Tibial artery (tissue), 4 donors: ENCODE results near the gene PDIA5.

Experiments
- DNase-seq, 2 donors: peaks; one replicate each; pipeline ENCODE4 v3.0.0-alpha.2; 2019
- H3K27ac ChIP-seq, 2 donors: fragments of 200-600 bp; sonication (generic) in 1 of 2; 1 replicate in 1 of 2; 2 replicates in 1 of 2; pipeline ENCODE4 v1.5.1; 2018 to 2019; ENCODE audit warnings: mild to moderate bottlenecking in 1 of 2
- H3K27me3 ChIP-seq, 2 donors: fragments of 200-600 bp; sonication (generic) in 1 of 2; one replicate each; pipeline versions ENCODE4 v1.5.1 to v1.6.0; 2016 to 2019
- H3K36me3 ChIP-seq, 3 donors: fragments of 200-600 bp; sonication (generic) in 2 of 3; one replicate each; pipeline ENCODE4 v1.5.1; 2016 to 2019; ENCODE audit warnings: mild to moderate bottlenecking in 2 of 3
- H3K4me1 ChIP-seq, 4 donors: fragments of 200-600 bp; sonication (generic) in 2 of 4; 1 replicate in 3 of 4; 2 replicates in 1 of 4; pipeline ENCODE4 v1.5.1; 2016 to 2019
- H3K4me3 ChIP-seq, 2 donors: fragments of 200-600 bp; sonication (generic) in 1 of 2; 1 replicate in 1 of 2; 2 replicates in 1 of 2; pipeline ENCODE4 v1.5.1; 2018 to 2019; ENCODE audit warnings: mild to moderate bottlenecking in 2 of 2
- H3K9me3 ChIP-seq, 3 donors: fragments of 200-600 bp; sonication (generic) in 1 of 3; one replicate each; pipeline ENCODE4 v1.5.1; 2016 to 2019
- intact Hi-C: fragments of 100-400 bp; cut with DNase I; formaldehyde crosslinking; loops from one replicate; pipeline ENCODE4 v1.15.0; 2023; ENCODE audit warnings: low total_unique reads
- TF ChIP-seq, protein P1 (sequence below), 2 experiments: fragments of 200-600 bp in 1 of 2; fragments of 450-650 bp in 1 of 2; IDR thresholded peaks; one replicate each; pipeline ENCODE4 v1.5.1; 2017 to 2019; ENCODE audit warnings: antibody characterized with exemption in 2 of 2, mild to moderate bottlenecking in 1 of 2, moderate library complexity in 1 of 2

The PDIA5 gene

DNA sequence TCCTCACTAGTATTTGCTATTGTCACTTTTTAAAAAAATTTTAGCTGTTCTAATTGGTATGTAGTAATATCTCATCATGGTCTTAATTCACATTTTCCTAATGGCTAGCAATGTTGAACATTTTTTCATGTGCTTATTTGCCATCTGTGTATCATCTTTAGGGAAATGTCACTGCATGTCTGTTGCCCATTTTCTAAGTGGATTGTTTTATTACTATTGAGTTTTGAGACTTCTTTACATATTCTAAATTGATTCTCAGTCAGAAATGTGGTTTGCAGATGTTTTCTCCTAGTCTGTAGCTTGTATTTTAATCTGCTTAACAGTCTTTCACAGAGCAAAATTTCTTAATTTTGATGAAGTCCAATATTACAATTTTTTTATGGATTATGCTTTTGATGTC is 101.3 kb downstream of the PDIA5 start:
- no peak for DNase-seq
- no peaks in the 10 kb centered on the region for H3K27me3 ChIP-seq
- no peak overlapping the region for H3K4me3 ChIP-seq
- no peak overlapping the region for H3K27ac ChIP-seq
- no peaks in the 10 kb centered on the region for H3K4me1 ChIP-seq
- intact Hi-C loops: no loop called here
- peaks cover 21 to 33% (median 24%) of the 10 kb centered on the region in 3 donors for H3K36me3 ChIP-seq
- H3K9me3 ChIP-seq: no peaks in the 10 kb centered on the region
- TF ChIP-seq, protein P1, sequence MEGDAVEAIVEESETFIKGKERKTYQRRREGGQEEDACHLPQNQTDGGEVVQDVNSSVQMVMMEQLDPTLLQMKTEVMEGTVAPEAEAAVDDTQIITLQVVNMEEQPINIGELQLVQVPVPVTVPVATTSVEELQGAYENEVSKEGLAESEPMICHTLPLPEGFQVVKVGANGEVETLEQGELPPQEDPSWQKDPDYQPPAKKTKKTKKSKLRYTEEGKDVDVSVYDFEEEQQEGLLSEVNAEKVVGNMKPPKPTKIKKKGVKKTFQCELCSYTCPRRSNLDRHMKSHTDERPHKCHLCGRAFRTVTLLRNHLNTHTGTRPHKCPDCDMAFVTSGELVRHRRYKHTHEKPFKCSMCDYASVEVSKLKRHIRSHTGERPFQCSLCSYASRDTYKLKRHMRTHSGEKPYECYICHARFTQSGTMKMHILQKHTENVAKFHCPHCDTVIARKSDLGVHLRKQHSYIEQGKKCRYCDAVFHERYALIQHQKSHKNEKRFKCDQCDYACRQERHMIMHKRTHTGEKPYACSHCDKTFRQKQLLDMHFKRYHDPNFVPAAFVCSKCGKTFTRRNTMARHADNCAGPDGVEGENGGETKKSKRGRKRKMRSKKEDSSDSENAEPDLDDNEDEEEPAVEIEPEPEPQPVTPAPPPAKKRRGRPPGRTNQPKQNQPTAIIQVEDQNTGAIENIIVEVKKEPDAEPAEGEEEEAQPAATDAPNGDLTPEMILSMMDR (IDR thresholded peaks at IDR 0.05): no peak

DNA sequence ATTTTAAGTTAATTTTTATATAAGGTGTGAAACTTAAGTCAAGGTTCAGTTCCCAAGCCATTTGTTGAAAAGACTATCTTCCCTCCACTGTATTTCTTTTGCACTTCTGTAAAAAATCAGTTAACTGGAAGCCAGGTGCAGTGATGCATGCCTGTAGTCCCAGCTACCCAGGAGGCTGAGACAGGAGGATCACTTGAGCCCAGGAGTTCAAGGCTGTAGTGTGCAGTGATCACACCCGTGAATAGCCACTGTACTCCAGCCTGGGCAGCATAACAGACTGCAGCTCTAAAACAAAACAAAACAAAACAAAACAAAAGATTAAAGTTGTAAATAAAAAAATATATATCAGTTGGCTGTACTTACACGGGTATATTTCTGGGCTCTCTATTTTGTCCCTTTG is 101.8 kb downstream of the PDIA5 start:
- Histone ChIP-seq H3K9me3 (no peaks in the 10 kb centered on the region), H3K36me3 (peaks cover 17 to 29% (median 20%) of the 10 kb centered on the region in 3 donors), H3K27ac (no peak overlapping the region), H3K4me3 (no peak overlapping the region), H3K4me1 (no peaks in the 10 kb centered on the region), H3K27me3 (no peaks in the 10 kb centered on the region)
- TF ChIP-seq, protein P1 (IDR thresholded peaks at IDR 0.05): no peak
- intact Hi-C loops: no loop called here
- no peak for DNase-seq

DNA sequence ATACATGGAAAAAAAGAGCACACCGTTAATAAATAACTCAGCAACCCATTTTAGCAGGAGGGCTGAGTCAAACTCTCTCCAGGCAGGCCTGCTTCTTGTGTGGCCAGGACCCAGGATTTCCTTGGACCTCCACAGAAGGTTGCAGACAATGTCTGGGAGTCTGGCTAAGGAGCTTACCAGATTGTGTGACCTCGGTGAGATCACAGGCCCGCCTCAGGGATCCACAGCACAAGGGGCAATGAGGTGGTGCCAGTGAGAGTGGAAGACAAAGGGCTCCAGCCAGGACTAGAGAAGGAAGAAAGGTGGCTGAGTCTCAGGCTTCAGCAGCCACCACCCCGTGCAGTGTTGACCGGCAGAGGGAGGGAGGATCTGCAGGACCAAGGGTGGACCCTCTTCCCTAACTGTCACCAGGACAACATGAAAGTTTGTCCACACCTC is 102.7 kb downstream of the PDIA5 start:
- Histone ChIP-seq H3K27me3 (no peaks in the 10 kb centered on the region), H3K9me3 (no peaks in the 10 kb centered on the region), H3K27ac (no peak overlapping the region), H3K4me3 (no peak overlapping the region), H3K4me1 (no peaks in the 10 kb centered on the region), H3K36me3 (peaks cover 10 to 21% (median 12%) of the 10 kb centered on the region in 3 donors)
- no peak for DNase-seq
- TF ChIP-seq, protein P1 (IDR thresholded peaks at IDR 0.05): no peak
- intact Hi-C loops: no loop called here

DNA sequence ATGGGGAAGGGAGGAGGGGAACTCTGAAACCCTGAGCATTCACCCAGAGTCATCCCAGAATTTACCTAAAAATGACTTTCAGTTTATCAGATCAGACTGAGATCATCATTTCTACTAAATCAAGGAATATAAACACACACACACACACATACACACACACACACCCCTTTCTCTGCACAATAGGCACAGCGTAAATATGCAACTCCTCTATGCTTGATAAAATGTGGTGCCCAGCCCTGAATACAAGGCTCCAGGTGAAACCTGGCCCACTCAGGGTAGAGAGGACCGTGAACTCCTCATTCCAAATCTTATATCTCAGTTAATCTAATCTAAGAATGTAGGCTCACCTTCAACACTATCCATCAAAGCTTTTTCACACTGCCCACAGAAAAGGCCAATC is 103.1 kb downstream of the PDIA5 start:
- Histone ChIP-seq H3K27ac (no peak overlapping the region), H3K4me3 (no peak overlapping the region)
- intact Hi-C loops: no loop called here

DNA sequence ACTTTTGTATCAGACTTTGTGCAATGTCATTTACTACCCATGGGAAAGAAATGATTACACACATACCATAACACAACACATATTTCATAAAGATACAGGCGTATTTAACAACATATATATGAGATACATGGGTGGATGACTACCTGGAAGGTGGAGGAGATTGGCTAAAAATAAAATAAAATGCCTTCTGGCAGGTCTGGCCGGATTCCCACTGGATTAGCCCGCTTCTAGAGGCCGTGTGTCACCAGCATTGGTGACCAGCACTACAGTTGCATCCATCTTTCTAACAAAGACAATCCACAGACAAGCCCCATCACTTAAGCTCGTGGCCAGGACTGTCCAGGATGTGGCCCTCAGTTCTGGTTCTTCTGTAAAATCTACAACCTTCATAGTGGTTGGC is 114.0 kb downstream of the PDIA5 start:
- no peak for DNase-seq
- peaks cover 0 to 4% (median 0%) of the 10 kb centered on the region in 3 donors for H3K36me3 ChIP-seq
- TF ChIP-seq, protein P1 (IDR thresholded peaks at IDR 0.05): no peak
- H3K9me3 ChIP-seq: no peaks in the 10 kb centered on the region
- H3K4me1 ChIP-seq: no peaks in the 10 kb centered on the region
- intact Hi-C loops: no loop called here
- H3K27me3 ChIP-seq: no peaks in the 10 kb centered on the region
- no peak overlapping the region for H3K27ac ChIP-seq
- no peak overlapping the region for H3K4me3 ChIP-seq

More for the DNA sequence above, 103.1 kb downstream of the PDIA5 start:
- H3K27me3 ChIP-seq: no peaks in the 10 kb centered on the region
- H3K9me3 ChIP-seq: no peaks in the 10 kb centered on the region
- peaks cover 6 to 16% (median 7%) of the 10 kb centered on the region in 3 donors for H3K36me3 ChIP-seq
- DNase-seq: no peak
- no peaks in the 10 kb centered on the region for H3K4me1 ChIP-seq
- TF ChIP-seq, protein P1 (IDR thresholded peaks at IDR 0.05): no peak

DNA sequence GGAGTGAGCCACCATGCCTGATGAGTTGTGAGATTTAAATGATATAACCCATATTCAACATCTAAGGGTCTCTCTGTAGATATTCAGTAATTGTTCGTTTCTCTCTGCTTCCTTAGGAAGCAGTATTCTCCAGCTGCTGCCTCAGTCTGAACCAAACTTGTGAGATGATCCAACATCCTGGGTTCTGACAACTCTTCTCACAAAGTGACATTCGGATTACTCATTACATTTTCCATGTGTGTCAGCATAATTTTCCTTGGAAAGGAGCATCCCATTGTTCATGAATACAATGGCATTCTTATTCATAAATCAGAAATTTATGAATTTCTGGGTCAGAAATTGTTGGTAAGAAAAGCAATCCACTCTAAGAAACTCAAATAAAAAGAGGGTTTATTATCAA is 119.9 kb downstream of the PDIA5 start:
- H3K27me3 ChIP-seq: no peaks in the 10 kb centered on the region
- no peak overlapping the region for H3K27ac ChIP-seq
- no peak overlapping the region for H3K4me3 ChIP-seq
- no peaks in the 10 kb centered on the region for H3K9me3 ChIP-seq
- H3K36me3 ChIP-seq: no peaks in the 10 kb centered on the region
- H3K4me1 ChIP-seq: no peaks in the 10 kb centered on the region
- no peak for DNase-seq
- TF ChIP-seq, protein P1 (IDR thresholded peaks at IDR 0.05): no peak
- intact Hi-C loops: no loop called here
